Effector memory CD4-positive, alpha-beta T cell (primary cell): ENCODE data around the gene ACAD10.

Experiments used
- DNase-seq, 3 donors: peaks; one replicate each; pipeline ENCODE4 v3.0.0-alpha.2; 2020
- H3K27ac ChIP-seq: 2 replicates; pipeline ENCODE4 v1.7.0; 2013; ENCODE audit warnings: mild to moderate bottlenecking, low read length, moderate library complexity; ENCODE audit not compliant: insufficient read depth, poor library complexity, severe bottlenecking
- H3K27me3 ChIP-seq: replicated peaks from 2 replicates; pipeline ENCODE4 v1.7.0; 2013; ENCODE audit warnings: mild to moderate bottlenecking, low read length; ENCODE audit not compliant: insufficient read depth, control insufficient read depth, poor library complexity, severe bottlenecking
- H3K36me3 ChIP-seq: 2 replicates; pipeline ENCODE4 v1.7.0; 2013; ENCODE audit warnings: mild to moderate bottlenecking, low read length, moderate library complexity; ENCODE audit not compliant: control insufficient read depth, insufficient read depth
- H3K4me1 ChIP-seq: 2 replicates; pipeline ENCODE4 v1.7.0; 2013; ENCODE audit warnings: low read length, mild to moderate bottlenecking; ENCODE audit not compliant: control insufficient read depth, insufficient read depth, poor library complexity, severe bottlenecking
- H3K4me3 ChIP-seq: 2 replicates; pipeline ENCODE4 v1.7.0; 2013; ENCODE audit warnings: low read length, low read depth, mild to moderate bottlenecking; ENCODE audit not compliant: insufficient read depth, poor library complexity, severe bottlenecking
- H3K9me3 ChIP-seq: 2 replicates; pipeline ENCODE4 v1.7.0; 2013; ENCODE audit warnings: mild to moderate bottlenecking, low read length, moderate library complexity; ENCODE audit not compliant: control insufficient read depth

The ACAD10 gene

DNA sequence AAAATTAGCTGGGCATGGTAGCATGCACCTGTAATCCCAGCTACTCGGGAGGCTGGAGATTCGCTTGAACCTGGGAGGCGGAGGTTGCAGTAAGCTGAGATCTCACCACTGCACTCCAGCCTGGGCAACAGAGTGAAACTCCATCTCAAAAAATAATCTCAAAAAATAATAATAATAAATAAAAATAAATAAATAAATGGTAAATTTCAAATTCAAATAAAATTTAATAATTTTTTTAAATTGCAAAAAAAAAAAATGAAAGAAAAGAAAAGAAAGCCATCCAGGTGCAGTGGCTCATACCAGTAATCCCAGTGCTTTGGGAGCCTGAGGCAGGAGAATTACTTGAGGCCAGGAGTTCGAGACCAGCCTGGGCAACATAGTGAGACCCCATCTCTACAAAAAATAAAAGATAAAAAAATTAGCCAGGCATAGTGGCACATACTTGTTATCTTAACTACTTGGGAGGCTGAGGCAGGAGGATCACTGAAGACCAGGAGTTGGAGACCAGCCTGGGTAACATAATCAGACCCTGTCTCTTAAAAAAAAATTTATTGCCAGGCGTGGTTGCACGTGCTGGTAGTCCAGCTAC is 117.3 kb downstream of the ACAD10 start:
- Histone ChIP-seq H3K27me3 (no peaks in the 10 kb centered on the region), H3K4me1 (no peaks in the 10 kb centered on the region), H3K27ac (no peak overlapping the region), H3K4me3 (no peak overlapping the region), H3K9me3 (no peaks in the 10 kb centered on the region), H3K36me3 (no peaks in the 10 kb centered on the region)
- no peak for DNase-seq

DNA sequence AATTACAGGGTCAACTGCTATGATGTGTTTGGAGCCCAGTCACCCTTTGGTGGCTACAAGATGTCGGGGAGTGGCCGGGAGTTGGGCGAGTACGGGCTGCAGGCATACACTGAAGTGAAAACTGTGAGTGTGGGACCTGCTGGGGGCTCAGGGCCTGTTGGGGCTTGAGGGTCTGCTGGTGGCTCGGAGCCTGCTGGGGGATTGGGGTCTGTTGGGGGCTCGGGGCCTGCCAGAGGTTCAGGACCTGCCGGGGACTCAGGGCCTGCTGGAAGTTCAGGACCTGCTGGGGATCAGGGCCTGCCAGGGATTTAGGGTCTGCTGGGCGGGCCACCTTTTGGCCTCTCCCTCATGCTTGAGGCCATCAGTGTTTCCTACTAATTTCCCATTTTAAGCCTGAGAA is 118.0 kb downstream of the ACAD10 start:
- H3K9me3 ChIP-seq: no peaks in the 10 kb centered on the region
- H3K36me3 ChIP-seq: no peaks in the 10 kb centered on the region

DNA sequence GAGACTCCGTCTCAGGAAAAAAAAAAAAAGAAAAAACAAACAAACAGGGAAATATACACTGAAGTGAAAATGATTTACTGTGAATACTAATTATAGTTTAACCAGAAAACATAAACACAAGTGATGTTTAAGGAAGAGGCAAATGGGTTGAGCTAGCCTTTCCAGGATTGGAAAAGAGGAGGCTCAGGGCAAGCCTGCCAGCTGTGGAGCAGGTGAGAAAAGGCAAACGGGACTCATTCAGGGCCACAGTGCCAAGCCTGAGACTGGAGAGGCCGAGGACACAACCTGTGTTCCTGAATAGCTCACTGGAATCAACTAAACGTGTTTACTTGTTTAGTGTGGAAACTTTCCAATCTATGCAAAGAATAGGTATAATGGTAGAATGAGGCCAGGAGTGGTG is 120.5 kb downstream of the ACAD10 start:
- H3K9me3 ChIP-seq: no peaks in the 10 kb centered on the region
- no peak overlapping the region for H3K4me3 ChIP-seq
- no peaks in the 10 kb centered on the region for H3K4me1 ChIP-seq
- H3K27ac ChIP-seq: no peak overlapping the region
- H3K27me3 ChIP-seq: no peaks in the 10 kb centered on the region
- no peak for DNase-seq
- H3K36me3 ChIP-seq: no peaks in the 10 kb centered on the region

More for the DNA sequence above, 118.0 kb downstream of the ACAD10 start:
- no peak overlapping the region for H3K4me3 ChIP-seq
- H3K27ac ChIP-seq: no peak overlapping the region
- no peak for DNase-seq
- no peaks in the 10 kb centered on the region for H3K4me1 ChIP-seq
- H3K27me3 ChIP-seq: no peaks in the 10 kb centered on the region
